Caco-2 (cell line): ENCODE results near the gene HS3ST4. TPM values are rescaled to one million over a fixed set of nuclear protein-coding genes. Genes with fewer than 3 reads are reported as not detected.
"Not testable (repeated sequence)": the region's sequence is repeated elsewhere in the genome, so short reads cannot be mapped to it uniquely, and the experiment has no call there.

Experiments used
- BruUV-seq: library from RNA; stranded (reverse); fragments of 400-500 nt; replicated peaks from 2 replicates; lab custom pipeline; 2021; lab: Mats Ljungman, UMichigan
- CTCF ChIA-PET: fragments of 300-600 bp; sonication (Branson Sonifier 250); formaldehyde crosslinking; loops from one replicate; lab custom pipeline; 2022; ENCODE audit warnings: antibody characterized with exemption; lab: Charles Lee
- POLR2A ChIA-PET: fragments of 300-600 bp; sonication (Branson Sonifier 250); formaldehyde crosslinking; loops from one replicate; lab custom pipeline; 2022; ENCODE audit warnings: antibody characterized with exemption; lab: Charles Lee
- DNase-seq, 2 experiments: peaks; one replicate each; pipeline versions ENCODE4 v3.0.0 to v3.0.0-alpha.2; 2020 to 2022
- H3K27me3 ChIP-seq: replicated peaks from 2 replicates; pipeline ENCODE4 v1.6.0; 2011; ENCODE audit warnings: low read length; ENCODE audit not compliant: control insufficient read depth, insufficient read depth
- H3K36me3 ChIP-seq: 2 replicates; pipeline ENCODE4 v1.5.1; 2011; ENCODE audit warnings: low read length; ENCODE audit not compliant: control insufficient read depth, insufficient read depth
- H3K4me1 ChIP-seq: fragments of 250-450 bp; sonication (Bioruptor Pico); 2 replicates; pipeline ENCODE4 v1.5.1; 2020; ENCODE audit warnings: mild to moderate bottlenecking
- H3K4me3 ChIP-seq: 2 replicates; pipeline ENCODE4 v1.5.1; 2011; ENCODE audit warnings: low read depth, mild to moderate bottlenecking, control low read depth, low read length
- H3K9me3 ChIP-seq: fragments of 250-450 bp; sonication (Bioruptor Pico); 2 replicates; pipeline ENCODE4 v1.5.1; 2020; ENCODE audit warnings: mild to moderate bottlenecking, moderate library complexity
- H3K27ac Mint-ChIP-seq: one replicate; pipeline ENCODE4 v1.8.0; 2022; ENCODE audit warnings: mixed read lengths; ENCODE audit not compliant: unreplicated experiment
- H3K27me3 Mint-ChIP-seq: one replicate; pipeline ENCODE4 v1.8.0; 2022; ENCODE audit warnings: mixed read lengths; ENCODE audit not compliant: insufficient read depth, unreplicated experiment
- H3K36me3 Mint-ChIP-seq: one replicate; pipeline ENCODE4 v1.8.0; 2022; ENCODE audit warnings: mild to moderate bottlenecking, mixed read lengths; ENCODE audit not compliant: insufficient read depth, unreplicated experiment
- H3K4me1 Mint-ChIP-seq: one replicate; pipeline ENCODE4 v1.8.0; 2022; ENCODE audit warnings: low read depth, mixed read lengths; ENCODE audit not compliant: unreplicated experiment
- H3K4me3 Mint-ChIP-seq: one replicate; pipeline ENCODE4 v1.8.0; 2022; ENCODE audit warnings: mild to moderate bottlenecking, moderate library complexity, mixed read lengths; ENCODE audit not compliant: unreplicated experiment
- H3K9me3 Mint-ChIP-seq: one replicate; pipeline ENCODE4 v1.8.0; 2022; ENCODE audit warnings: mixed read lengths; ENCODE audit not compliant: unreplicated experiment
- CTCF ChIP-seq, 2 experiments: fragments of 200-600 bp in 1 of 2; IDR thresholded peaks; 1 replicate in 1 of 2; 2 replicates in 1 of 2; pipeline versions ENCODE4 v1.5.1 to v1.8.0; 2011 to 2022; ENCODE audit warnings: antibody characterized with exemption in 1 of 2, control low read depth in 1 of 2, inconsistent platforms in 1 of 2, low read depth in 1 of 2, low read length in 1 of 2, mild to moderate bottlenecking in 1 of 2, moderate library complexity in 1 of 2; ENCODE audit not compliant: insufficient read depth in 1 of 2, severe bottlenecking in 1 of 2, unreplicated experiment in 1 of 2
- intact Hi-C: fragments of 100-400 bp; cut with micrococcal nuclease; formaldehyde crosslinking; loops from one replicate; pipeline ENCODE4 v1.10.0; 2022; ENCODE audit not compliant: unreplicated experiment
- total RNA-seq: library from RNA; stranded (reverse); gene quantifications from 2 replicates; pipeline ENCODE4 v1.2.3, GENCODE V29; 2022

The HS3ST4 gene
- total RNA-seq, 1 experiment from 2014 or later: 0.11 TPM

GRCh38 chr16:26078716-26079355 is 387.1 kb downstream of the HS3ST4 start:
- Mint-ChIP-seq H3K4me1 (no peaks in the 10 kb centered on the region), H3K27ac (no peak overlapping the region), H3K4me3 (no peak overlapping the region), H3K36me3 (no peaks in the 10 kb centered on the region), H3K27me3 (no peaks in the 10 kb centered on the region), H3K9me3 (no peaks in the 10 kb centered on the region)
- Histone ChIP-seq H3K27me3 (no peaks in the 10 kb centered on the region), H3K36me3 (no peaks in the 10 kb centered on the region), H3K4me3 (no peak overlapping the region), H3K9me3 (no peaks in the 10 kb centered on the region), H3K4me1 (no peaks in the 10 kb centered on the region)
- DNase-seq: no peak
- intact Hi-C loops: no loop called here
- POLR2A ChIA-PET: no interaction called here
- no peak for TF ChIP-seq CTCF (IDR thresholded peaks at IDR 0.05; ENCODE audit: insufficient read depth in 1 of 2, low read depth in 1 of 2, low read length in 1 of 2, severe bottlenecking in 1 of 2, unreplicated experiment in 1 of 2)
- CTCF ChIA-PET: no interaction called here
- BruUV-seq: no TSS peak

GRCh38 chr16:26087091-26087490 is 395.3 kb downstream of the HS3ST4 start:
- DNase-seq: no peak
- Mint-ChIP-seq H3K36me3 (no peaks in the 10 kb centered on the region), H3K4me1 (no peaks in the 10 kb centered on the region), H3K27me3 (no peaks in the 10 kb centered on the region), H3K27ac (no peak overlapping the region), H3K9me3 (no peaks in the 10 kb centered on the region), H3K4me3 (no peak overlapping the region)
- no peaks in the 10 kb centered on the region for H3K27me3 ChIP-seq
- ChIA-PET POLR2A (no interaction called here), CTCF (no interaction called here)
- intact Hi-C loops: no loop called here
- H3K36me3 ChIP-seq: no peaks in the 10 kb centered on the region
- TF ChIP-seq CTCF (IDR thresholded peaks at IDR 0.05; ENCODE audit: insufficient read depth in 1 of 2, low read depth in 1 of 2, low read length in 1 of 2, severe bottlenecking in 1 of 2, unreplicated experiment in 1 of 2): no peak
- no peaks in the 10 kb centered on the region for H3K4me1 ChIP-seq
- no TSS peak for BruUV-seq
- H3K9me3 ChIP-seq: no peaks in the 10 kb centered on the region
- H3K4me3 ChIP-seq: no peak overlapping the region

GRCh38 chr16:26091511-26091910 is 399.8 kb downstream of the HS3ST4 start:
- Histone ChIP-seq H3K4me3 (no peak overlapping the region), H3K4me1 (no peaks in the 10 kb centered on the region), H3K9me3 (no peaks in the 10 kb centered on the region), H3K27me3 (no peaks in the 10 kb centered on the region), H3K36me3 (no peaks in the 10 kb centered on the region)
- H3K27ac Mint-ChIP-seq: no peak overlapping the region
- DNase-seq: no peak
- ChIA-PET CTCF (no interaction called here), POLR2A (no interaction called here)
- H3K36me3 Mint-ChIP-seq: no peaks in the 10 kb centered on the region
- no TSS peak for BruUV-seq
- intact Hi-C loops: no loop called here
- no peaks in the 10 kb centered on the region for H3K4me1 Mint-ChIP-seq
- H3K4me3 Mint-ChIP-seq: no peak overlapping the region
- peaks cover 5% of the 10 kb centered on the region for H3K27me3 Mint-ChIP-seq
- TF ChIP-seq CTCF (IDR thresholded peaks at IDR 0.05; ENCODE audit: insufficient read depth in 1 of 2, low read depth in 1 of 2, low read length in 1 of 2, severe bottlenecking in 1 of 2, unreplicated experiment in 1 of 2): no peak
- H3K9me3 Mint-ChIP-seq: no peaks in the 10 kb centered on the region

GRCh38 chr16:26098206-26098605 is 406.4 kb downstream of the HS3ST4 start:
- H3K36me3 ChIP-seq, H3K4me1 ChIP-seq, intact Hi-C loops, CTCF ChIA-PET, H3K27me3 Mint-ChIP-seq, H3K27ac Mint-ChIP-seq, H3K4me3 ChIP-seq, H3K4me1 Mint-ChIP-seq, H3K9me3 Mint-ChIP-seq, H3K27me3 ChIP-seq, H3K4me3 Mint-ChIP-seq, H3K36me3 Mint-ChIP-seq, POLR2A ChIA-PET, DNase-seq, H3K9me3 ChIP-seq, BruUV-seq: not testable (repeated sequence)
